T-cell (primary cell): ENCODE results near the gene LCA5L. TPM values are rescaled to one million over a fixed set of nuclear protein-coding genes. Genes with fewer than 3 reads are reported as not detected.

Experiments
- ATAC-seq, 4 experiments: fragments of 200-7000 bp in 3 of 4; fragments of 150-1000 bp in 1 of 4; cut with Tn5 transposase; replicated peaks in 1 of 4; 1 replicate in 3 of 4; 2 replicates in 1 of 4; pipeline ENCODE4 v1.10.0; 2021; ENCODE audit warnings: moderate library complexity in 3 of 4, mild to moderate bottlenecking in 2 of 4, moderate number of reproducible peaks in 1 of 4
- CTCF ChIA-PET, 2 donors: fragments of 300-600 bp; sonication (Branson Sonifier 250); formaldehyde crosslinking; loops; one replicate each; lab custom pipeline; 2022; ENCODE audit warnings: antibody characterized with exemption in 2 of 2; lab: Charles Lee
- POLR2A ChIA-PET, 2 donors: fragments of 300-600 bp; sonication (Branson Sonifier 250); formaldehyde crosslinking; loops; one replicate each; lab custom pipeline; 2022; ENCODE audit warnings: antibody characterized with exemption in 2 of 2; lab: Charles Lee
- DNase-seq, 35 experiments: peaks; one replicate each; pipeline versions ENCODE4 v3.0.0 to v3.0.0-alpha.2; 2013 to 2023
- H3K27ac ChIP-seq: one replicate; pipeline ENCODE4 v1.5.1; 2013; ENCODE audit warnings: low read length
- H3K27me3 ChIP-seq, 2 experiments: replicated peaks in 1 of 2; 1 replicate in 1 of 2; 2 replicates in 1 of 2; pipeline versions ENCODE4 v1.6.1 to v1.7.0; 2013; ENCODE audit warnings: low read length in 1 of 2, mixed read lengths in 1 of 2; ENCODE audit not compliant: control insufficient read depth in 2 of 2, insufficient read depth in 2 of 2; ENCODE audit errors: extremely low read depth in 1 of 2
- H3K36me3 ChIP-seq, 2 donors: 1 replicate in 1 of 2; 2 replicates in 1 of 2; pipeline versions ENCODE4 v1.6.1 to v1.7.0; 2013; ENCODE audit warnings: low read length in 1 of 2; ENCODE audit not compliant: control insufficient read depth in 2 of 2, insufficient read depth in 1 of 2; ENCODE audit errors: extremely low read depth in 1 of 2
- H3K4me1 ChIP-seq, 2 experiments: 1 replicate in 1 of 2; 2 replicates in 1 of 2; pipeline versions ENCODE4 v1.6.1 to v1.7.0; 2013; ENCODE audit warnings: low read length in 2 of 2, mixed read lengths in 1 of 2; ENCODE audit not compliant: insufficient read depth in 2 of 2, control insufficient read depth in 1 of 2; ENCODE audit errors: extremely low read depth in 1 of 2
- H3K4me3 ChIP-seq, 2 donors: 1 replicate in 1 of 2; 2 replicates in 1 of 2; pipeline versions ENCODE4 v1.5.1 to v1.7.0; 2013; ENCODE audit warnings: mild to moderate bottlenecking in 2 of 2, low read length in 1 of 2, moderate library complexity in 1 of 2; ENCODE audit not compliant: control insufficient read depth in 1 of 2; ENCODE audit errors: extremely low read depth in 1 of 2
- H3K9me3 ChIP-seq: 2 replicates; pipeline ENCODE4 v1.7.0; 2013
- H3K27ac Mint-ChIP-seq, 2 donors: one replicate each; pipeline ENCODE4 v1.8.0; 2020 to 2021; ENCODE audit warnings: mild to moderate bottlenecking in 2 of 2, mixed read lengths in 2 of 2
- H3K27me3 Mint-ChIP-seq, 2 donors: one replicate each; pipeline ENCODE4 v1.8.0; 2021 to 2022; ENCODE audit warnings: mixed read lengths in 2 of 2
- H3K36me3 Mint-ChIP-seq: one replicate; pipeline ENCODE4 v1.8.0; 2021; ENCODE audit warnings: mixed read lengths
- H3K4me1 Mint-ChIP-seq, 3 donors: one replicate each; pipeline ENCODE4 v1.8.0; 2020 to 2022; ENCODE audit warnings: mixed read lengths in 3 of 3, mild to moderate bottlenecking in 1 of 3
- H3K4me3 Mint-ChIP-seq, 3 donors: one replicate each; pipeline ENCODE4 v1.8.0; 2020 to 2022; ENCODE audit warnings: mild to moderate bottlenecking in 3 of 3, mixed read lengths in 3 of 3, moderate library complexity in 3 of 3
- H3K9me3 Mint-ChIP-seq, 3 donors: one replicate each; pipeline ENCODE4 v1.8.0; 2020 to 2022; ENCODE audit warnings: mixed read lengths in 3 of 3
- WGBS: methylation state at CpG from one replicate; pipeline ENCODE4 v1.1.5; 2013; ENCODE audit warnings: missing lambda C conversion rate; ENCODE audit not compliant: insufficient coverage; 5-methylcytosine and 5-hydroxymethylcytosine counted together
- total RNA-seq, 35 experiments: library from RNA in 6 of 35; stranded (reverse) in 6 of 35; fragments of 120-200 nt in 1 of 35; gene quantifications; one replicate each; pipeline versions ENCODE4 v1.2.1 to v1.2.4 and lab custom pipeline; 2013 to 2026

The LCA5L gene
- total RNA-seq, 5 donors from 2014 or later (not counting 1 experiment from before 2014, with no cell fraction given): 0.23 to 0.60 (median 0.44) TPM; not detected in 1

- no peaks in the 10 kb centered on the region for H3K9me3 ChIP-seq
- DNase-seq (no peak), ATAC-seq (no peak)
- no peaks in the 10 kb centered on the region for H3K4me1 ChIP-seq
- H3K36me3 Mint-ChIP-seq: peaks cover 17% of the 10 kb centered on the region
- no peaks in the 10 kb centered on the region for H3K27me3 Mint-ChIP-seq
- H3K4me1 Mint-ChIP-seq: no peaks in the 10 kb centered on the region
- H3K27ac ChIP-seq: no peak overlapping the region
- no peaks in the 10 kb centered on the region for H3K27me3 ChIP-seq
- H3K9me3 Mint-ChIP-seq: no peaks in the 10 kb centered on the region
- H3K4me3 ChIP-seq: no peak overlapping the region
- WGBS: 0% methylated on average over 1 of the region's 8 CpGs
- no peak overlapping the region for H3K27ac Mint-ChIP-seq
- no peak overlapping the region for H3K4me3 Mint-ChIP-seq
- ChIA-PET CTCF (no interaction called here), POLR2A (no interaction called here)
- peaks cover 4 to 20% of the 10 kb centered on the region in 2 donors for H3K36me3 ChIP-seq
These were observed 45.4 kb downstream of the LCA5L start for GRCh38 chr21:39400173-39400572.

GRCh38 chr21:39397646-39398385 is 47.8 kb downstream of the LCA5L start:
- Mint-ChIP-seq H3K4me3 (no peak overlapping the region), H3K9me3 (no peaks in the 10 kb centered on the region), H3K36me3 (peaks cover 23% of the 10 kb centered on the region), H3K4me1 (no peaks in the 10 kb centered on the region), H3K27me3 (no peaks in the 10 kb centered on the region), H3K27ac (no peak overlapping the region)
- ChIA-PET CTCF (interaction anchor here in 1 of 2 donors (0.7 kb wide), 1 partner anchor 219 kb away, joined by 3 read pairs; no protein-coding TSS in a partner anchor), POLR2A (interaction anchor here in 1 of 2 donors (0.7 kb wide), 1 partner anchor 14 kb away, joined by 4 read pairs; no protein-coding TSS in a partner anchor)
- ATAC-seq: no peak
- DNase-seq: no peak
- WGBS: 94% methylated on average over 8 of the region's 11 CpGs
- no peaks in the 10 kb centered on the region for H3K27me3 ChIP-seq
- no peak overlapping the region for H3K4me3 ChIP-seq
- no peak overlapping the region for H3K27ac ChIP-seq
- peaks cover 4 to 36% of the 10 kb centered on the region in 2 donors for H3K36me3 ChIP-seq
- H3K9me3 ChIP-seq: no peaks in the 10 kb centered on the region
- no peaks in the 10 kb centered on the region for H3K4me1 ChIP-seq

GRCh38 chr21:39392981-39393380 is 52.6 kb downstream of the LCA5L start:
- no peaks in the 10 kb centered on the region for H3K9me3 ChIP-seq
- H3K27ac Mint-ChIP-seq: no peak overlapping the region
- DNase-seq (no peak), ATAC-seq (no peak)
- no peaks in the 10 kb centered on the region for H3K27me3 ChIP-seq
- peaks cover 13 to 19% (median 17%) of the 10 kb centered on the region in 3 donors for H3K4me1 Mint-ChIP-seq
- H3K9me3 Mint-ChIP-seq: no peaks in the 10 kb centered on the region
- peaks cover 43% of the 10 kb centered on the region for H3K36me3 Mint-ChIP-seq
- H3K36me3 ChIP-seq: peaks cover 4 to 49% of the 10 kb centered on the region in 2 donors
- WGBS: 95% methylated on average over 3 of the region's 7 CpGs
- no peak overlapping the region for H3K4me3 Mint-ChIP-seq
- H3K27me3 Mint-ChIP-seq: no peaks in the 10 kb centered on the region
- POLR2A ChIA-PET: interaction anchor here in 1 of 2 donors (0.7 kb wide), 1 partner anchor 45 kb away, joined by 3 read pairs; no protein-coding TSS in a partner anchor
- CTCF ChIA-PET: no interaction called here
- H3K27ac ChIP-seq: no peak overlapping the region
- no peak overlapping the region for H3K4me3 ChIP-seq
- H3K4me1 ChIP-seq: peaks cover 5 to 13% of the 10 kb centered on the region in 2 experiments

- H3K27ac ChIP-seq: no peak overlapping the region
- no peaks in the 10 kb centered on the region for H3K9me3 ChIP-seq
- POLR2A ChIA-PET: no interaction called here
- Mint-ChIP-seq H3K9me3 (no peaks in the 10 kb centered on the region), H3K4me1 (peaks cover 24 to 28% (median 28%) of the 10 kb centered on the region in 3 donors), H3K4me3 (no peak overlapping the region), H3K36me3 (peaks cover 32% of the 10 kb centered on the region), H3K27me3 (no peaks in the 10 kb centered on the region), H3K27ac (no peak overlapping the region)
- DNase-seq: no peak
- no peaks in the 10 kb centered on the region for H3K27me3 ChIP-seq
- no peak for ATAC-seq
- peaks cover 14 to 33% of the 10 kb centered on the region in 2 experiments for H3K4me1 ChIP-seq
- WGBS: 91% methylated on average over 15 of the region's 16 CpGs
- CTCF ChIA-PET: interaction anchor here in 1 of 2 donors (0.9 to 1.2 kb wide), 2 partner anchors 10 to 213 kb away, joined by 3 to 4 read pairs; a partner anchor contains a TSS
- H3K36me3 ChIP-seq: peaks cover 0 to 33% of the 10 kb centered on the region in 2 donors
- H3K4me3 ChIP-seq: no peak overlapping the region
These were observed 55.3 kb downstream of the LCA5L start for GRCh38 chr21:39390212-39390765.

- POLR2A ChIA-PET: no interaction called here
- H3K4me3 Mint-ChIP-seq: peak overlapping the region; percentile 81 to 85 (median 84)
- DNase-seq (no peak), ATAC-seq (no peak)
- Histone ChIP-seq H3K27me3 (no peaks in the 10 kb centered on the region), H3K36me3 (peaks cover 0 to 27% of the 10 kb centered on the region in 2 donors), H3K9me3 (no peaks in the 10 kb centered on the region), H3K4me3 (peak overlapping the region; percentile 53 to 67), H3K27ac (no peak overlapping the region), H3K4me1 (peaks cover 14 to 33% of the 10 kb centered on the region in 2 experiments)
- H3K9me3 Mint-ChIP-seq: no peaks in the 10 kb centered on the region
- H3K36me3 Mint-ChIP-seq: peaks cover 25% of the 10 kb centered on the region
- peak overlapping the region; percentile 49 to 94 for H3K27ac Mint-ChIP-seq
- WGBS: 0% methylated on average over 6 of the region's 10 CpGs
- no peaks in the 10 kb centered on the region for H3K27me3 Mint-ChIP-seq
- CTCF ChIA-PET: no interaction called here
- peaks cover 28 to 37% (median 32%) of the 10 kb centered on the region in 3 donors for H3K4me1 Mint-ChIP-seq
These were observed 56.8 kb downstream of the LCA5L start for GRCh38 chr21:39388811-39389155.

GRCh38 chr21:39388038-39388810 is 57.4 kb downstream of the LCA5L start:
- no peaks in the 10 kb centered on the region for H3K9me3 ChIP-seq
- CTCF ChIA-PET: interaction anchor here (0.6 to 1.4 kb wide), 9 partner anchors 11 to 76 kb away, joined by 3 to 12 read pairs (median 5); partner anchors contain the start of gene HMGN1 (in 1 of the 2)
- POLR2A ChIA-PET: interaction anchor here in 1 of 2 donors (0.7 to 1.5 kb wide), 3 partner anchors 40 to 85 kb away, joined by 3 to 6 read pairs (median 4); no protein-coding TSS in a partner anchor
- ATAC-seq (peak; percentile 80 to 82 (median 81)), DNase-seq (peak; percentile 53 to 92 (median 82))
- H3K27ac ChIP-seq: peak overlapping the region; percentile 60
- Mint-ChIP-seq H3K36me3 (peaks cover 24% of the 10 kb centered on the region), H3K27ac (peak overlapping the region; percentile 87 to 94), H3K9me3 (no peaks in the 10 kb centered on the region), H3K4me3 (peak overlapping the region; percentile 81 to 85 (median 84)), H3K27me3 (no peaks in the 10 kb centered on the region), H3K4me1 (peaks cover 28 to 37% (median 32%) of the 10 kb centered on the region in 3 donors)
- H3K27me3 ChIP-seq: no peaks in the 10 kb centered on the region
- H3K4me3 ChIP-seq: peak overlapping the region; percentile 53 to 67
- WGBS: 15% methylated on average over 27 of the region's 35 CpGs
- H3K4me1 ChIP-seq: peaks cover 14 to 33% of the 10 kb centered on the region in 2 experiments
- H3K36me3 ChIP-seq: peaks cover 0 to 21% of the 10 kb centered on the region in 2 donors
